ENCODE results near the gene PDE4B.

DNA sequence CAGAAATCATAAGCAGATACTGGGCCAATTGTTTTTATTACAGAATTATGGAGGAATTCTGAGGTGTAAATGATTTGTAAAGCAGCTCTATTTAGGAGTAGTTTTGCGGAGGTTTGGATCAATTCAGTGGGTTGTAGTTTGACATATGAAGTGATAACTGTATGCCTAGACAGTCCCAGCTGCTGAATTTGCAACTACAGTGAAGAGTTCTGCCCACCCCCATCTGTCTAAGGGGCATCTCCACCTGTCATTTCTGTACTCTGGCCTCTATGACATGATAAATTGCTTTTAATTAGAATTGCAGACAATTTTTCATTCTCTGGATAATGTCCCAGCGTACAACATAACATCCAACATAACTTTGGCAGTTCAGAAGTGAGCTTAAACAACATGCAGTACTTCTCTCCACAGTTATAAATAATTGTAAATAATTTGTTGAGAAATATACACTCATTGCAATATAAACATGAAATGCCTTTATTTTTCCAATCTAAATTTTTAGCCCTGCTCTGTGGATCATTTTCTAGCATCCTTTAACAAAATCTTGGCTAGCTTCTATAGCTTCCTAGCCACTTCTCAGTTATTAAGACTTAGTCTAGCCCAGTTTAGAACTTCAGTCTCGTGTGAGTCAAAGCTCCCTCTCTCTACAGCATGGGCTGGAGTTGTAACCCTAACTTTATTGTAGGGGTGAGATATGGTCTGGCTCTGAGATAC is 52.3 kb downstream of the PDE4B start:
- TF ChIP-seq, protein P1, sequence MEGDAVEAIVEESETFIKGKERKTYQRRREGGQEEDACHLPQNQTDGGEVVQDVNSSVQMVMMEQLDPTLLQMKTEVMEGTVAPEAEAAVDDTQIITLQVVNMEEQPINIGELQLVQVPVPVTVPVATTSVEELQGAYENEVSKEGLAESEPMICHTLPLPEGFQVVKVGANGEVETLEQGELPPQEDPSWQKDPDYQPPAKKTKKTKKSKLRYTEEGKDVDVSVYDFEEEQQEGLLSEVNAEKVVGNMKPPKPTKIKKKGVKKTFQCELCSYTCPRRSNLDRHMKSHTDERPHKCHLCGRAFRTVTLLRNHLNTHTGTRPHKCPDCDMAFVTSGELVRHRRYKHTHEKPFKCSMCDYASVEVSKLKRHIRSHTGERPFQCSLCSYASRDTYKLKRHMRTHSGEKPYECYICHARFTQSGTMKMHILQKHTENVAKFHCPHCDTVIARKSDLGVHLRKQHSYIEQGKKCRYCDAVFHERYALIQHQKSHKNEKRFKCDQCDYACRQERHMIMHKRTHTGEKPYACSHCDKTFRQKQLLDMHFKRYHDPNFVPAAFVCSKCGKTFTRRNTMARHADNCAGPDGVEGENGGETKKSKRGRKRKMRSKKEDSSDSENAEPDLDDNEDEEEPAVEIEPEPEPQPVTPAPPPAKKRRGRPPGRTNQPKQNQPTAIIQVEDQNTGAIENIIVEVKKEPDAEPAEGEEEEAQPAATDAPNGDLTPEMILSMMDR (IDR thresholded peaks at IDR 0.05): no peak
- TF ChIP-seq, protein P2, sequence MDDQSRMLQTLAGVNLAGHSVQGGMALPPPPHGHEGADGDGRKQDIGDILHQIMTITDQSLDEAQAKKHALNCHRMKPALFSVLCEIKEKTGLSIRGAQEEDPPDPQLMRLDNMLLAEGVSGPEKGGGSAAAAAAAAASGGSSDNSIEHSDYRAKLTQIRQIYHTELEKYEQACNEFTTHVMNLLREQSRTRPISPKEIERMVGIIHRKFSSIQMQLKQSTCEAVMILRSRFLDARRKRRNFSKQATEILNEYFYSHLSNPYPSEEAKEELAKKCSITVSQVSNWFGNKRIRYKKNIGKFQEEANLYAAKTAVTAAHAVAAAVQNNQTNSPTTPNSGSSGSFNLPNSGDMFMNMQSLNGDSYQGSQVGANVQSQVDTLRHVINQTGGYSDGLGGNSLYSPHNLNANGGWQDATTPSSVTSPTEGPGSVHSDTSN (IDR thresholded peaks at IDR 0.05): no peak
- no peak for TF ChIP-seq BHLHE40 (IDR thresholded peaks at IDR 0.05; ENCODE audit: low read depth, low read length)

Measured in A549 (cell line).